Measurements from ENCODE around the gene G6PC3.

G6PC3 gene

DNA sequence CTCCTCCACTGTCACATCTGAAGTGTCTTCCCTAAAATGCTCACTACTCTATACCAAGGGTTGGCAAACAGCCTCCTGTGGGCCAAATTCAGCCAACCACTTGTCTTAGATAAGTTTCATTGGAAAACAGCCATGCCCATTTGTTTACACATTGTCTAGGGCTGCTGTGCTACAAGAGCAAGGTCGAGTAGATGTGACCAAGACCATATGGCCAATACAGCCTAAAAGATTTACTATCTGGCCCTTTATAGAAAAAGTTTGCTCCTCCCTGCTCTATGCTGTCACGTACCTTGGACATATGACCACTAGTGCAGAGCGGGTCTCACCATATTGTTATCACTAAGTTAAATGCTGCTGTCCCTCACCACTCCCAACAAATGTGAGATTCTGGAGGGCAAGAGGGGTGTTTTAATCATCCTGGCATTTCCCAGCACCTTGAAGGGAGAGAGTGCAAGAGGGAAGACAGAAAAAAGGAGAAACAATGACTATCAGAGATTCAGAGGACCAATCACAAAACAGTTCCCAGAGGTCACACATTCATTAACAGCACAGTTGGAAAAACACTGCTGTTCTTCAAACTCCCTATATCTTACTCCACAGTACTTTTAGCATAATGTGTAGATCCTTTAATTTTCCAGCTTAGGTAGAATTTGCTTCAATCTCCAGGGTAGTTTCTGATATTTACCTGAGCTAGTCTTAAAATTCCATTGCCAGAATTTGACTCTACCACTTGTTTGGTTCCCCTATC, 17.2 kb upstream of the G6PC3 start:
- Histone ChIP-seq H3K9me3 (no peaks in the 10 kb centered on the region), H3K4me3 (ENCODE audit: low read depth, low read length) (no peak overlapping the region), H3K27me3 (no peaks in the 10 kb centered on the region), H3K4me1 (no peaks in the 10 kb centered on the region), H3K36me3 (peaks cover 75% of the 10 kb centered on the region)
- TF ChIP-seq, protein P1, sequence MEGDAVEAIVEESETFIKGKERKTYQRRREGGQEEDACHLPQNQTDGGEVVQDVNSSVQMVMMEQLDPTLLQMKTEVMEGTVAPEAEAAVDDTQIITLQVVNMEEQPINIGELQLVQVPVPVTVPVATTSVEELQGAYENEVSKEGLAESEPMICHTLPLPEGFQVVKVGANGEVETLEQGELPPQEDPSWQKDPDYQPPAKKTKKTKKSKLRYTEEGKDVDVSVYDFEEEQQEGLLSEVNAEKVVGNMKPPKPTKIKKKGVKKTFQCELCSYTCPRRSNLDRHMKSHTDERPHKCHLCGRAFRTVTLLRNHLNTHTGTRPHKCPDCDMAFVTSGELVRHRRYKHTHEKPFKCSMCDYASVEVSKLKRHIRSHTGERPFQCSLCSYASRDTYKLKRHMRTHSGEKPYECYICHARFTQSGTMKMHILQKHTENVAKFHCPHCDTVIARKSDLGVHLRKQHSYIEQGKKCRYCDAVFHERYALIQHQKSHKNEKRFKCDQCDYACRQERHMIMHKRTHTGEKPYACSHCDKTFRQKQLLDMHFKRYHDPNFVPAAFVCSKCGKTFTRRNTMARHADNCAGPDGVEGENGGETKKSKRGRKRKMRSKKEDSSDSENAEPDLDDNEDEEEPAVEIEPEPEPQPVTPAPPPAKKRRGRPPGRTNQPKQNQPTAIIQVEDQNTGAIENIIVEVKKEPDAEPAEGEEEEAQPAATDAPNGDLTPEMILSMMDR (IDR thresholded peaks at IDR 0.05; ENCODE audit: low read depth, low read length): no peak
- DNase-seq: no peak

DNA sequence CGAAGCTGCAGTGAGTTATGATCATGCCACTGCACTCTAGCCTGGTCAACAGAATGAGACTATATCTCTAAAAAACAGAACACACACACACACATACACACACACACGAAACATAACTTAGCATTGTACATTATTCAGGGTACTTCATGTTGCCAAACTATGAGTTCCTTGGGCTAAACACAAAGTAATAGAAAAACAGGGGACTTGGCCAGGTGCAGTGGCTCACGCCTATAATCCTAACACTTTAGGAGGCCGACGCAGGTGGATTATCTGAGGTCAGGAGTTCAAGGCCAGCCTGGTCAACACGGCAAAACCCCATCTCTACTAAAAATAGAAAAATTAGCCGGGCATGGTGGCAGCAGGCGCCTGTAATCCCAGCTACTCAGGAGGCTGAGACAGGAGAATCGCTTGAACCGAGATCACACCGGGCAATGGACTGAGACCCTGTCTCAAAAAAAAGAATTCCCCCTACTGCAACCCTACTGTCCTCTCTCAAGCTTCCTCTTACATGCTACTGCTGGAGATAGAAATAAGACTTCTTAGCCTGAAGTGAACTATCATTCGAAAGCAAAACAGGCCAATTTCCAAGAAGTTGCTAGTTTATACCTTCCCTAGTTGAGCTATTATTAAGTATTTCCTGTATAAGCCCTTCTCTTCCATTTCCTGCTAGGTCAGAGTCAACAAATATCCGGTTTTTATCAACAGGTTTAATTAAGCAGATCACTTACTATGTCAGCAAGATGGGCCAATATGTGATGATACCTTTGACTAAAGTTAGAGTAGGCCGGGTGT, 11.2 kb upstream of the G6PC3 start:
- no peak overlapping the region for H3K4me3 ChIP-seq (ENCODE audit: low read depth, low read length)
- no peaks in the 10 kb centered on the region for H3K9me3 ChIP-seq
- H3K36me3 ChIP-seq: peaks cover 81% of the 10 kb centered on the region
- no peaks in the 10 kb centered on the region for H3K4me1 ChIP-seq
- TF ChIP-seq, protein P1 (IDR thresholded peaks at IDR 0.05; ENCODE audit: low read depth, low read length): no peak
- DNase-seq: no peak
- H3K27me3 ChIP-seq: no peaks in the 10 kb centered on the region

DNA sequence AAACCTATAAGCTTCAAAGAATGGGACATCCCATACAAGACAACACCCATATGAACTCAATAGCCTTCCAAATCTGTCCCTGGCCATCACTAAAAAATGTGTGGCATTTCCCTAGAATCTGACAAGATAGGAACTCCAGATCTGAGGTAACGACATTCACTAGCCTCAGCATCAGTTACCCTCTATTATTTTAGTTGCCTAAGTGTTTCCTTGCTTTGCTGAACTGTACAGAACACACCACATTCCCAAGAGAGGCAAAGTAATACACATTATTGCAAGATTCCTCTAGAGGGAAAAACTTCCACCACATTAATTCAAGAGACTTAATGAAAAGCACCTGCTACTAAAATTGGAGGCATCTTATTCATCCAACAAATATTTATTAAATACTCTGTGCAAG, 9.1 kb upstream of the G6PC3 start:
- Histone ChIP-seq H3K4me1 (no peaks in the 10 kb centered on the region), H3K9me3 (no peaks in the 10 kb centered on the region), H3K36me3 (peaks cover 69% of the 10 kb centered on the region), H3K4me3 (ENCODE audit: low read depth, low read length) (no peak overlapping the region), H3K27me3 (no peaks in the 10 kb centered on the region)
- TF ChIP-seq, protein P1 (IDR thresholded peaks at IDR 0.05; ENCODE audit: low read depth, low read length): no peak
- DNase-seq: no peak

DNA sequence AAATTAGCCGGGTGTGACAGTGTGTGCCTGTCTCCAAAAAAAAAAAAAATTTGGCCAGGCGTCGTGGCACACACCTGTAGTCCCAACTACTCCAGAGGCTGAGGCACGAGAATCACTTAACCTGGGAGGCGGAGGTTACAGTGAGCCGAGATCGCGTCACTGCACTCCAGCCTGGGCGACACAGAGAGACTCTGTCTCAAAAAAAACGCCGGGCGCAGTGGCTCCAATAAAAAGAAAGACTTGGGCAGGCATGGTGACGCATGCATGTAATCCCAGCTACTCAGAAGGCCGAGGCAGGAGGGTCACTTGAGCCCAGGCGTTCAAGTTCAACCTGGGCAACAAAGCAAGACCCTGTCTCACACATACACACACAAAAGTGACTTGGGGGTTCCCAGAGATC, 7.7 kb upstream of the G6PC3 start:
- Histone ChIP-seq H3K4me3 (ENCODE audit: low read depth, low read length) (no peak overlapping the region), H3K4me1 (no peaks in the 10 kb centered on the region), H3K27me3 (no peaks in the 10 kb centered on the region), H3K36me3 (peaks cover 59% of the 10 kb centered on the region), H3K9me3 (no peaks in the 10 kb centered on the region)
- no peak for DNase-seq
- TF ChIP-seq, protein P1 (IDR thresholded peaks at IDR 0.05; ENCODE audit: low read depth, low read length): no peak

DNA sequence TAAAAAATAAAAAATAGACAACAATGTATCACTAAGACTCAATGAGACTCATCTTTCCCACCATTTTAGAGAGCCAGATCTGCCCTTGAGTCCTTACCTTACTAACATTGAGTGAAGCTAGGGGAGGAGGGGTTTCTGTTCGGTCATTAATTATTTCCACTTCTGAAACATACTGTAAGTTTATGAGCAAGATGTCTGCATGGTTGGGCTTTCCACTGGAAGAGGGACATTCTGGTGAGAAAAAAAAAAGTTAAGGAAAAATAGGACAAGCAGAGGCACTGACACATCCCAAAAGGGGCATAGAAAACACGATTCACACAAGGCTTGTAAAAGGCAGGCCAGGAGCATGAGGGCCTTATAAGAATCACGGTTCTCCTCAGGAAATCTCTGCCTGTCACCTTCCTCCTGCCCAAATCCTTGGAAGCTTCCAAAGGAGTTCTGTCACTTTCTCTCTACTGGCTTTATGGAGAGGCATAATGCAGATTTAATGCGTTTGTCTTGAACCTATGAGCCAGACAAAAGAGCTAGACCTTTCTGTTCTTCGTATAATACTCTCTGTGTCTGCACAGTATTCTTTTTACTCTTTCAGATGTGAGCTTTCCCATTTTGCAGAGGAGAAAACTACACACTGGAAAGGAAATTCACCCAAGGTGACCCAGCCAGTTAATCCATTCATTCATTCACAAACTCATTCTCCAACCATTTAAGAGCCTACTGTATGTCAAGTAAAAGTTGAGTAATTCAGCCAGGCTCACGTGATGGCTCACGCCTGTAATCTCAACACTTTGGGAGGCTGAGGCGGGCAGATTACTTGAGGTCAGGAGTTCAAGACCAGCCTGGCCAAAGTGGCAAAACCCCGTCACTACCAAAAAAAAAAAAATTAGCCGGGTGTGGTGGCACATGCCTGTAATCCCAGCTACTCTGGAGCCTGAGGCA, 6.6 kb upstream of the G6PC3 start:
- peaks cover 50% of the 10 kb centered on the region for H3K36me3 ChIP-seq
- H3K27me3 ChIP-seq: no peaks in the 10 kb centered on the region
- TF ChIP-seq, protein P1 (IDR thresholded peaks at IDR 0.05; ENCODE audit: low read depth, low read length): no peak
- DNase-seq: no peak
- H3K4me3 ChIP-seq (ENCODE audit: low read depth, low read length): no peak overlapping the region
- no peaks in the 10 kb centered on the region for H3K4me1 ChIP-seq
- no peaks in the 10 kb centered on the region for H3K9me3 ChIP-seq
